Activated T-cell treated with anti-CD3 and anti-CD28 coated beads, Interleukin-2, amount 50 U/mL, for 48 hours (primary cell): ENCODE data around the gene UBE2B.
"Not testable (repeated sequence)": the region's sequence is repeated elsewhere in the genome, so short reads cannot be mapped to it uniquely, and the experiment has no call there.

Experiments used
- DNase-seq, 2 experiments: peaks; one replicate each; pipeline ENCODE4 v3.0.0-alpha.2; 2020

Gene UBE2B

DNA sequence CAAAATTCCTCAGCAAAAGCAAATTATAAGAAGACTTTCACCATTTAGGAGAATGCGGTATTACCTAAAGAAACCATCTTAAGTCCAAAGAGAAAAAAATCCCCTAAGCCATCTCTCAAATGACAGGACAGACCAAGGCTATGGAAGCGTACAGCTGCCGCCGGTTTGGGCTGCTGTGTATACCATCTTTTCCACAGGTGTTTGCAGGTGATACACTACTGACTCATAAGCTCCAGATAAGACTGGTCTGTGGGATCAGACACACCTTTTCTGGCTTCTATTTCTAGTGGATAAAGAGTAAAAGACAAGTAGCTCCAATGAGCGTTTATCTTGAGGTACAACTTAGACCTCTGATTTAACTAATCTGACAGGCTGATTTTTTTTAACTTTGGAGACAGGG, 32.6 kb downstream of the UBE2B start:
- no peak for DNase-seq

DNA sequence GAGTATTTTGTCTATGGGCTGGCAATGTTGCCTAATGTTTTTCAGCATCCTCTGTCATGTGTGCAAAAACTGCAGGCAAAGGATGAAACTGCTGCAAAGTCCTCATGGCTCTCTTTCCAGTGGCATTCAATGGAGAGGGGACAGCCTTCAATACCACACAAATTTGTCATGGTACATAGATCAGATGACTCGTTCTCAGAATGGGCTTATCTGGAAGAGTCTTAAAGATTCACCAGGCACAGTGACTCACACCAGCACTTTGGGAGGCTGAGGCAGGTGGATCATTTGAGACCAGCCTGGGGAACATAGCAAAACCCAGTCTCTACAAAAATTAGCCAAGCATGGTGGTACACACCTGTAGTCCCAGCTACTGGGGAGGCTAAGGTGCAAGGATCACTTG, 35.0 kb downstream of the UBE2B start:
- peak in 1 of 2 experiments; percentile 27 for DNase-seq

DNA sequence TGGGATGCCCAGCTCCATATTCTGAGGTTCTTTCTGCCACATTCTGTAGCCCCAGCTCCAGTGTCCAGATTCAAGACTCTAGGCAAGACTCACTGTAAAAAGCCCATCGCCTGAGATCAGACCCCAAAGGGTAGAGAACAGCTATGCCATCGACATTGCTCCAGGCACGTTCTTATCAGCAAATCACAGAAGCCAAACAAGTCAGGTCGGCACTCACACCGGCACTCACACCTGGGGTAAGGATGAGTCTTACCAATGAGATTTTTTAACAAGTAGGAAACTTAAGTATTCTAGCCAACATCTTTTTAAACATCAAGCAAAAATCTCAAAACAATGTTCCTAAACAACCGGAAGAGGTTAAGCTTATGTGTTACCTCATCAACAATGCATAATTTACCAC, 38.0 kb downstream of the UBE2B start:
- no peak for DNase-seq

DNA sequence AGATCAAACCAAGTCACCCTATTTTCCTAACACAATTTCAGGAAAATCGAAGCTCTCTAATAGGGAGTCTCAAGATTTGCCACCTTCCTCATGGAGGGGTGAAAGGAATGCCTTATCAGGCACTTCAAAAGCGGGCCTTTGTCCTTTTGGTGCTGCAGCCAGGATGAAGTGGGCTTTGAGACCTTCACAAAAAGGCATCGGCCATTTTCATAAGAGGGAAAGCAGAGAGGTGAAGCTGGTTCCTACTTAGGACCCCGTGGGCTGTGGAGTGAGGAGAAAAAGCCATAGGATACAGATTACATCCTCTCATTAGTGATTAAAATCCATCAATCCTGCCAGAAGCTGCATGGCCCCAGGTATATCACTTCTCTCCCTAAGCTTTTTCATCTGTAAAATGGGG, 39.5 kb downstream of the UBE2B start:
- no peak for DNase-seq

DNA sequence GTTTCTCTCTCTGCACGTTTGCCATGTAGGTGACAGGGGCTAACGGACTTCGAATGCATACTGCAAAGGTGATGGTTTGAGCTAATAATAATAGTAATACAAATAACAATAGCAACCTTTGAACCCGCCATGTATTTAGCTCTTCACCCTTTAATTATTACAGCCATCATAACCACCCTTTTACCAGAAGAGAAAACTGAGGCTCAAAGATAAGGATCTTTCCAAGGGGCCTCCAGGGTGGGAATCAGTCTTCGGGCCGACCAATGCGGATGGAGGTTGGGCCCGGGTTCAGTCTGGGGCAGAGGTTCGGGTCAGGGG, 39.8 kb downstream of the UBE2B start:
- no peak for DNase-seq

DNA sequence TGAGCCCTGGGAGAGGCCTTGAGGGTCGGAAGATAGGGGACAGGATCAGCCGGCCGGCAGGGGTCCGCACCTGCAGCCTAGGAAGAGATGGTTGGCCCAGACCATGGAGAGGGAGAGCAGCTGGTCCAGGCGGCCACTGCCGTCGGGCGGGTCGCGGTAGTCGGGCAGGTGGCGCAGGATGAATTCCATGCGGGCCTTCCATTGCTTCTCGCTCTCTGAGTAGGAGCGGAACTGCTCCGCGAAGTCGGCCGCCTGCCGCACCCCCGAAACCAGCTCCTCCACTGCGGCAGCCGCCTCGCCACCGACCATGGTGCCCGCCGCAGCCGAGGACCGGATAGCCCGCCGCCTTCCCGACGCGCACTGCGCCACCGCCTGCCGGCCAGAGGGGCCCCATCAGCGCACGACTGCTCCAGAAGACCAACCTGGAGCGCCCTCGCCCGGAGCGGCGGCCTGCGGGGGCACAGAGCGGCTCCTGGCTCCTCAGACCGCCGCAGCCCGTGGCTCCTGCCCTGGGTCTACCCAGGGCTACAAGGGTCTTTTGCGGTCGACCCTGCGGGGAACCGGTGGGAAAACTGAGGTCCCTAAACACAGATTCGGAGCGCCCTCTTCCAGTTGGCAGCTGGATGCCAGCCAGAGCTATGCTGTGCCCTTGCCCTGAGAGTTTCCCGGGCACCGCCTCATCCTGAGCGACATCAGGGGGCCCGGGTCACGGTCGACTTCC, 40.3 kb downstream of the UBE2B start, which contains the start of gene CDKN2AIPNL:
CDKN2AIPNL (minus strand) TSS at position 336 of the 721 bp plus-strand sequence; CDS start at position 309, 27 bp downstream.
- peak; percentile 91 to 94 for DNase-seq

DNA sequence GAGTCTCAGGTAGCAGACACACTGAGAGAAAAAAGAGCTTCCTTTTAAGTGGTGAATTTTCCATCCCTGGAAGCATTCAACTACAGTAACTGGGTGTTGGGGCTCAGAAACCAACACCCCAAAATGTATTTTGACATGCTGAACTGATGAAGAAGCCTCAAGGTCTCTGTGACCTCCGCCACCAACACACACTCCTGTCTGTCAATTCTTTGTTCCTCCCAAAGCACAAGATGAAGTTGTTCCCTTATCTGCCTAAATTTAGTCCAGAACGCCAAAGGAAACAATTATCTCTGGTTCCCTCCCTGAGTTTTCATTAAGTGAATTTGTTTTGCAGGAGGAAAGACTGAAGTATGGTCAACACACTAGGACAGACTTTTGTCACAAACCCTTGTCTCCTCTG, 41.7 kb downstream of the UBE2B start:
- no peak for DNase-seq

DNA sequence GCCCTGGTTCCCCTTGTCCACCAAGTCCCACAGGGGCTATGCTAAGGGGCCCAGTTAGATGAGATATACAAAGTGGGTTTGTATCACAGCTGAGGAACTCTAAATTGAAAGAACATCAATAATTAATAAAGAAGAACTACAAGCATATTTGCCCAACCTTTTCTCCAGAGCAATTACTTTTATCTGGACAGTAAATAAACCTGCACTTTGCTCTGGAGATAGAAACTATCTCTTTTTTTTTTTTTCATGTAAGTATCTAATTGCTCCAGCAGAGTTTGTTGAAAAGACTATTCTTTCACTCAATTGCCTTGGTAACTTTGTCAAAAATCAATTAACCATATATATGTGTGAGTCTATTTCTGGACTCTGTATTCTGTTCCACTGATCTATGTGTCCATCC, 46.3 kb downstream of the UBE2B start:
- no peak for DNase-seq

DNA sequence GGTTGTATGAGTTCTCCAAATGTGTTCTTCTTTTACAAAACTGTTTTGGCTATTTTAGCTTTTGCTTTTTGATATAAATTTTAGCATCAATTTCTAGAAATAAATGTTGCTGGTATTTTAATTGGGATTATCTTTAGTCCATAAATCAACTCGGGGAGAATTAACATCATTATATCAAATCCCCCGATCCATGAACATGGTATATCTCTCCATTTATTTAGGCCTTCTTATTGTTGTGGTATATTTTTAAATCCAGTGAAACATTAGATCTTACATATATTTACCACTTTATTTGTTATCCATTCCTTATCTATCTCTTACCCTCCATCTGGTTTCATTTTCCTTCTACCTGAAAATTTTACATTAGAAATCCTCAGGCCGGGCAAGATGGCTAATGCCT, 47.6 kb downstream of the UBE2B start:
- no peak for DNase-seq

DNA sequence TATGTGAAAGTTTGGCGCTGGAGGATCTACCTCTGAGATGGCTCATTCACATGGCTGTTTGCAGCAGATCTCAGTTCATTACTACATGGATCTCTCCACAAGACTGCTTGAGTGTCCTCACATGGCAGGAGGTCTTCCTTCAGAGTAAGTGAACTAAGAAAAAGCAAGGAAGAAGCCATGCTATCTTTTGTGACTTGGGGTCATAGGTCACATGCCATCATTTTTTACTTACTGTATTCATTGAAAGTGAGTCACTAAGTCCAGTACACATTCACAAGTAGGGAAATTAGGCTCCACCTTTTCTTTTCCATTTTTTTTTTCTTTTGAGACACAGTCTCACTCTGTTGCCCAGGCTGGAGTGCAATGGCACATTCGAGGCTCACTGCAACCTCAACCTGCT, 49.0 kb downstream of the UBE2B start:
- no peak for DNase-seq

DNA sequence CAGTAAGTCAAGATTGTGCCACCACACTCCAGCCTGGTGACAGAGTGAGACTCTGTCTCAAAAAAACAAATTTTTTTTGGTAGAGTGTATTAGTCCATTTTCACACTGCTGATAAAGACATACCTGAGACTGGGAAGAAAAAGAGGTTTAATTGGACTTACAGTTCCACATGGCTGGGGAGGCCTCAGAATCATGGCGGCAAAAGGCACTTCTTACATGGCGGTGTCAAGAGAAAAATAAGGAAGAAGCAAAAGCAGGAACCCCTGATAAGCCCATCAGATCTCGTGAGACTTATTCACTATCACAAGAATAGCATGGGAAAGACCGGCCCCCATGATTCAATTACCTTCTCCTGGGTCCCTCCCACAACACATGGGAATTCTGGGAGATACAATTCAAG, 49.7 kb downstream of the UBE2B start:
- DNase-seq: not testable (repeated sequence)

DNA sequence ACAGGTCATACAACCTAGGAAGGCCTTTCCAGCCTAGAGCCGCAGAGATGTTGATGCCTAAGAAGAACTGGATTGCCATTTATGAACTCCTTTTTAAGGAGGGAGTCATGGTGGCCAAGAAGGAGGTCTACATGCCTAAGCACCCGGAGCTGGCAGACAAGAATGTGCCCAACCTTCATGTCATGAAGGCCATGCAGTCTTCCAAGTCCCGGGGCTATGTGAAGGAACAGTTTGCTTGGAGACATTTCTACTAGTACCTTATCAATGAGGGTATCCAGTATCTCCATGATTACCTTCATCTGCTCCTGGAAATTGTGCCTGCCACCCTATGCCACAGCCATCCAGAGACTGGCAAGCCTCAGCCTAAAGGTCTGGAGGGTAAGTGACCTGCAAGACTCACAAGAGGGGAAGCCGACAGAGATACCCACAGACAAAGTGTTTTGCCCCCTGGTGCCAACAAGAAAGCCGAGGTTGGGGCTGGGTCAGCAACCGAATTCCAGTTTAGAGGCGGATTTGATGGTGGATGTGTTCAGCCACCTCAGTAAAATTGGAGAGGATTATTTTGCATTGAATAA, 51.5 kb downstream of the UBE2B start:
- no peak for DNase-seq

DNA sequence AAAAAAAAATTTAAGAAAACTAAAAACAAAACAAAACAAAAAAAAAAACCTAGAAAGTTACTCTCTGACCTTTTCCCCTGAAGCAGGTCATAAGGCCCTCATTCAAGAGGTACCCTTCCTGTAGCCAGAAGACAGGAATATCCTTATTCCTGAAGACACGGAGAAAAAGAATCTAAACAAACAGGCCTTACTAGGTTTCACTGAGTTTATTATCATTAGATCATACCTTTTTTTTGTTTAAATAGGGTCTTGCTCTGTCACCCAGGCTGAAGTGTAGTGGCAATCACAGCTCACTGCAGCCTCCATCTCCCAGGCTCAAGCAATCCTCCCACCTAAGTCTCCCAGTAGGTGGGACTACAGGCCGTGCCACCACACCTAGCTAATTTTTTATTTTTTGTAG, 52.0 kb downstream of the UBE2B start:
- DNase-seq: no peak

DNA sequence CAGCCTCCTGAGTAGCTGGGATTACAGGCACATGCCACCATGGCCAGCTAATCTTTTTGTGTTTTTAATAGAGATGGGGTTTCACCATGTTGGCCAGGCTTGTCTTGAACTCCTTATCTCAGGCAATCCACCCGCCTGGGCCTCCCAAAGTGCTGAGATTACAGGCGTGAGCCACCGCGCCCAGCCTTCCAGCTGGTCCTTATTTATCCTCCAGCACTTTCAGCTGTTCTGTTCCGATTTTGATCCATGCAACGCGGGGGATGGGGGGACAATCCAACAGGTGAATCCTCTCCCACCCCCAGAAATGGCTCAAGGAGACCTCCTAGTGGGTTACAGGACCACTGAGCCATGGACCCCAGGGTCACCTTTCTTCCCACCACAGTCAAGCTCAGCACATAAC, 55.0 kb downstream of the UBE2B start:
- no peak for DNase-seq

DNA sequence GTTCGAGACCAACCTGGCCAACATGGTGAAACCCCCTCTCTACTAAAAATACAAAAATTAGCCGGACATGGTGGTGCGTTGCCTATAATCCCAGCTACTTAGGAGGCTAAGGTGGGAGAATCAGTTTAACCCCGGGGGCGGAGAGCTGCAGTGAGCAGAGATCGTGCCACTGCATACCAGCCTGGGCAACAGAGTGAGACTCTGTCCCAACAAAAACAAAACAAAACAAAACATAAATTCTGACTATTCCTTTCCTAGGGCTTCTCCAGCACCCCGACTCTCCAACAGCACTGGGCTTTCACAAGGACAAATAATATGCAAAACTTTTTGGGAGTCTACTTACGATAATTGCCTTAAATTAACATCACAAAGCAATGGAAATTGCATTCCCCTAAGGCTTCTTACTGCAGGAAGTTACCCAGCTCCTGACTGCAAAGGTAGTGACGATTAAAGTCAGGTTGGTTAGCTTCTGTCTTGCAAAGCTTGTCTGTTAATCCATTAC, 56.2 kb downstream of the UBE2B start:
- DNase-seq: no peak

DNA sequence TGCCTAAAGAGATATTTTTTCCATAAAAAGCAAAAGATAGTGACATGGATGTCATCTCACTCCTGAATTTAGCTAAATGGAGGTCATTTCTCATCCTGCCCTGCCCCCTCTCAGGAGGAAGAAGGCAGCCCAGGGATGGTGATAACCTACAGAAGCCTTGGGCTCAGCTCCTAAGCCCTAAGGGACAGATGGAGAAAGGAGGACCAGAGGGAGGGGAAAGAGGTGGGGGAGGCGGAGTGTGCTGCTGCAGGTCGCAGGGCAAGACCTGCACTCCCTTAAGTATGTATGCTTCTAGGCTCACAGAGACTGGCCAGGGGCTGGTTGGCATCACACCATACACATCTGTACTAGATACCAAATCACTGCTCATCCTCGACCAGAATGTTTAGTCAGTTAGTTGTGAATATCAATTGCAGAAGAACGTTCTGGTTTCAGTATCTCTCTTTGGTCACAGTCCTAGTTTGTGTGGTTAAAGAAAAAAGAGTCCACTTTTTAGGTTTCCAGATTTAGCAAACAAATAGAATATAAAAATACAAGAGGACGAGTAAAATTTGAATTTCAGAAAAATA, 58.7 kb downstream of the UBE2B start:
- no peak for DNase-seq

DNA sequence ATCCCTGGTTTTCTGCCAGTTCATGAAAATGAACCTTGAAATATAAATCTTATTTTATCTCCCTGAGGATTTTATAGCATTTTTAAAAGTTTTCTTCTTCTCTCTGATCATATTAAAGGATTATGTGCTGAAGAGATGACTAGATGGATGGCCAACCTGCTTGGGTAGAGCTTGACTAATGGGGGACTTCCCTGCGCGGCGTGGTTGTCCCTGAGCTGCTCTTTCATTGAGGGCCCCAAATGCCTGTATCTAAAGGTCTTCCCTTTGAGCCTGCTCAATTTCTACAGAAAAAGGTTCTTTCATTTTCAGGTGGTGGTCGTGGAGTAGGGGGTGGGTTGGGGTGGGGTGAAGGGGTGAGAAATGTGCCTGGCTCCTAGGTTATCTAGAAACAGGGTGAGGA, 60.8 kb downstream of the UBE2B start:
- DNase-seq: peak in 1 of 2 experiments; percentile 54

DNA sequence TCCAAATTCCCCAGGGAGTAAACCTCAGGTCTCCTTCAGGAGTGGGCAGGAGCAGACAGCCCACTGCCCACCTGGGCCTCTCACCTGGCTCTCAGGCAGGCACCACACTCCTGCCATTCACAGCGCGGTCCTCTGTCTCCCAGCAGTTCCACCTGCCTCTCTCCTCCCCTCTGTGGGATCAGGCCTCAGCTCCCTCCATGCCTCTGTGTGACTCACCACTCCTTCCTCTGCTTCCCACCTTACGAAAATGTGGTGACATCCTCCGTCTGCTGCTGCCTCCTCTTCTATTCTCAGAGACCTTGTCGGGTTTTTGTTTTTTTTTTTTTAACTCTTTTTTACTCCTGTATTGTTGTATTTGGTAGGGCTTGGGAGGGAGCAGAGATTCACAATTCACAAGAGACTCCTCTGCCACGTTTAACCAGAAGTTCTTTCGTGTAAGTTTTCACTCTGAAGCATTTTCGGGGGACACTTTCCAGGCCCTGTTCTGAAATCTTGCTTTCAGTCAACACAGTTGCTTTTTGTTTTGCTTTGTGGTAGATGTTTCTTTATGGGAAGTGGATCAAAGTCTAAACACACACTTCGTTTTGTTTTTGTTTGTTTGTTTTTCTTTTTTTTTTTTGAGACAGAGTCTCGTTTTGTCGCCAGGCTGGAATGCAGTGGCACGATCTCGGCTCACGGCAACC, 61.4 kb downstream of the UBE2B start:
- DNase-seq: no peak

DNA sequence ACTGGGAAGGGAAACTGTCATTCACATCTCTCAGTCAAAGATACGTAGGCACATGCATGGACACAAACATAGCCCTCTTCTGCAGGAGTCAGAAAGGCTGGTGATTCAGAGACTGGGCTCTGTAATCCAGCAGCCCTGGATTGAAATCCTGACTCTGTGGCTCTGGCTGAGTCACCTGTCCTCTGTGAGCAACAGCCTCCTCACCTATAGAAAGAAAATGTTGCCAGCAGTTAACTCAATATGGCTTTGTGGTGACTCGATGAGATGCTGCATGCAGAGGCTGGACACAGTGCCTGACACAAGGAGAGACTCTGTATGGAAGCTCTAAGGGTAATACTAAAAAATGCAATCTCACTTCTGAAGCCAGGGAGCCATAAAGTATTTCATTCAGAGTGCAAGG, 64.2 kb downstream of the UBE2B start:
- peak in 1 of 2 experiments; percentile 38 for DNase-seq

DNA sequence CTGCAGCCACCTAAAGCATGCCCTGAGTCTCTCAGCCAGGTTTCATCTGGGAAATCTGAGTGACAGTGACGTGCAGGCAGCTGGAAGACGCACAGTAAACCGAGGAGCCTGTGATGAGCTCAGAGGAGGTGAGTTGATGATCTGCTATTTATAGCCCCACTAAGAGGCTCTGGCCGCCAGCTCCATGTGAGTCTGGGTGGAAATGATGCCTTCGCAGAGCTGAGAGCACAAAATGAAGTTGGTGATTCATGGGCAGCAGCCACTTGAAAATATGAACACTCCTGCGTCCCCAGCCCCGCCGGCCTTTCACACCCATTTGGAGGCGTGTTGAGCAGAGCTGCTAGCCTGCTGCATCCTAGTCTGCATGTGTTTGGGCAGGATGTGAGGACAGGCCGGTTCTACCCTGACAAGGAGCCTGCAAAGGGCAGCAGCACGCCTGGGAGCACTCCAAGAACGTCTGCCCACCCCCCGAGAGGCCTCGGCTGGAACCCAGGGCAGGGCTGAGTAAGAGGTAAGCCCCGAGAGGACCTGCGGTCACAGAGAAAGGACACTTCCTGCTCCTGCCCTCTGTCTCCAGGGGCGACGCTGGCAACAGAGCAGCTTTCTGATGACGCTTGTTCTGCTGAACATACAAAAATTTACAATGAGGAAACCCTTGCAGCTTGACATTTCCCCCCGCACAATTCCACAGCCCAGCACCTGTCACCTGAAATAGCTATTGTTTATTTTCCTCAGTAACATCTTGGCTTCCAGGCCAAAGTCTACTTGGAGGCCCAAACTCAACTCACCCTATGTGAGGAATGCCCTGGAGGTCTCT, 65.4 kb downstream of the UBE2B start:
- peak; percentile 67 to 71 for DNase-seq

DNA sequence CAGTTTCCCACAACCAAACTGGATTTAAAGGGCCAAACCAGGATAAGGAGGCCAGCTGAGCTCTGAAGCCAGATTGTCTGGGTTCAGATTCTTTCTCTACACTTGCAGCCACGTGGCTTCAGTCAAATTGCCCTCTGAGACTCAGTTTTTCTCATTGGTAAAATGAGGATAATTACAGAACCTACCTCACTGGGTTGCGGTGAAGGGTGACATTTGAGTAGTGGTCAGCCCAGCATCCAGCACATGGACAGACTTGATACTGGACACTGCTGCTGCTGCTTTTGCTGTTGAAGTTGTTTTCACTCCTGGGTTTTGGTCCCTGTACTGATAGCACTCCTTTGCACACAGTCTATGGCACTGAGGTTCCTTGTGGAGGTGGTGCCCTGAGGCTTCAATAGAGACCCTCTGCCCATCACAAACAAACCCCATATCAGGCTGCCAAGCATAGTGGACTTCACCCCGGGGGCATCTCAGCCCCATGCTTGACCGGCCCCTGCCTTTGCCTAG, 66.0 kb downstream of the UBE2B start:
- no peak for DNase-seq

DNA sequence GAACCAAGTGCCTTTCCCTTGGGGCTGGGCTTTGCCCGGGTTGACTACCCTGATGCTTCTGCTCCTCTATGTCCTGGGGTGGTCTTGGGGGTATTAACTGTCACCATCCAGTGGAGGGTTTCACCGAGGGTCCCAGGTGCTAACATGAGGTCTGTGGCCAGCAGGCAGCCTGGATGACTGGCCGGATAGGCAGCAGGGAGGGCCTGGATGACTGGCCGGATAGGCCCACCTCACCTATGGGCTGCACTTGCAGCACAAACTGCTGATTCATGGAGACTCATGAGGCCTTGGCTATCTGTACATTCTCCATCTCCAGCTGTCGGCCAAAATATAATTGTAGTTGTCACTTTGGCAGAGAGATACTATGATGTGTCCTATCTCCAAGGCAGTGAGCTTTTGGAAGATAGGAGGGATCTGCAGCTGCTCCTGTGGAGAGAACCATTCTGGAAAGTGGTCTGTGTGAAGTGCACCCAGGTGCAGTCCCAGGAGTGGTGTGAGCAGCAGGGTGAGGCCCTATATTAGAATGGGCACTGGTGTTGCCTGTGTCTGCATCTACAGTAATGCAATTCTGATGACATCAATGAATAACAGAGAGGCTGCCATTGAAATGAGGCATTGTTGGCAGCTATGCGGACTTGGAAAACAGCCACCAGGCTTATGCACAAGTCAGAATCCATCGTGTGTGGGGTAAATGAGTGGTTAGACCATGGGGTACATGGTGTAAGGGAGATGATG, 66.6 kb downstream of the UBE2B start:
- no peak for DNase-seq
